Measurements from ENCODE around the gene COX20. TPM values are rescaled to one million over a fixed set of nuclear protein-coding genes. Genes with fewer than 3 reads are reported as not detected.

Gene COX20
- total RNA-seq, 1 experiment from 2014 or later = 50.0 TPM

DNA sequence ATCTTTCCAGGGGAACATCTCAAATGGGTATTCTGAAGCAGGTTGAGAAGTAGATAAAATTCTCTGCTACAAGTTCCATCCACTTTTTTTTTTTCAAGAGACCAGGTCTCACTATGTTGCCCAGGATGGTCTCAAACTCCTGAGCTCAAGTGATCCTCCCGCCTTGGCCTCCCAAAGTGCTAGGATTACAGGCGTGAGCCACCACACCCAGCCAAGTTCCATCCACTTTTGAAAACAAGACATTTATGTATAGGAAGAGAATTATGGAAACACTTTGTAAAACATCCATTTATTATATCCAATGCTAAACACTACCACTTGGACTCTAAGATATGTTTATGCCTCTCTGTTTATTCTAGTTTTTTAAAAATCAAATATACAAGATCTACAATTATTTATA, 15.4 kb downstream of the COX20 start:
- Histone ChIP-seq H3K36me3 (ENCODE audit: low read depth, low read length) (peaks cover 96% of the 10 kb centered on the region), H3F3A (ENCODE audit: low read length, unreplicated experiment) (peaks cover 4% of the 10 kb centered on the region), H3K9ac (ENCODE audit: low read length) (no peak overlapping the region), H3K27ac (ENCODE audit: low read length) (no peak overlapping the region), H2AFZ (ENCODE audit: low read length) (no peak overlapping the region), H3K4me1 (ENCODE audit: insufficient read depth, low read length) (no peaks in the 10 kb centered on the region), H3K9me3 (ENCODE audit: low read length) (no peaks in the 10 kb centered on the region), H3K4me2 (ENCODE audit: low read length) (no peak overlapping the region), H3K9me2 (replicated peaks; ENCODE audit: low read length) (no peaks in the 10 kb centered on the region), H3K79me2 (ENCODE audit: low read length) (peaks cover 42% of the 10 kb centered on the region), H4K20me1 (ENCODE audit: low read length) (peaks cover 35% of the 10 kb centered on the region), H3K27me3 (ENCODE audit: low read length) (no peaks in the 10 kb centered on the region), H3K4me3 (ENCODE audit: low read length) (no peak overlapping the region)
- no peak for DNase-seq
- intact Hi-C loops (cut with micrococcal nuclease) = no loop called here
- no TSS peak for BruUV-seq (replicated peaks)
- POLR2A ChIA-PET (ENCODE audit: unreplicated experiment) = no interaction called here
- ATAC-seq = no peak
- CTCF ChIA-PET = no interaction called here
- TF ChIP-seq EZH2 (IDR thresholded peaks at IDR 0.05; ENCODE audit: low read length, unreplicated experiment) (no peak), EZH2phosphoT487 (IDR thresholded peaks at IDR 0.05; ENCODE audit: borderline replicate concordance, low read length) (no peak)
- TF ChIP-seq, protein P1, sequence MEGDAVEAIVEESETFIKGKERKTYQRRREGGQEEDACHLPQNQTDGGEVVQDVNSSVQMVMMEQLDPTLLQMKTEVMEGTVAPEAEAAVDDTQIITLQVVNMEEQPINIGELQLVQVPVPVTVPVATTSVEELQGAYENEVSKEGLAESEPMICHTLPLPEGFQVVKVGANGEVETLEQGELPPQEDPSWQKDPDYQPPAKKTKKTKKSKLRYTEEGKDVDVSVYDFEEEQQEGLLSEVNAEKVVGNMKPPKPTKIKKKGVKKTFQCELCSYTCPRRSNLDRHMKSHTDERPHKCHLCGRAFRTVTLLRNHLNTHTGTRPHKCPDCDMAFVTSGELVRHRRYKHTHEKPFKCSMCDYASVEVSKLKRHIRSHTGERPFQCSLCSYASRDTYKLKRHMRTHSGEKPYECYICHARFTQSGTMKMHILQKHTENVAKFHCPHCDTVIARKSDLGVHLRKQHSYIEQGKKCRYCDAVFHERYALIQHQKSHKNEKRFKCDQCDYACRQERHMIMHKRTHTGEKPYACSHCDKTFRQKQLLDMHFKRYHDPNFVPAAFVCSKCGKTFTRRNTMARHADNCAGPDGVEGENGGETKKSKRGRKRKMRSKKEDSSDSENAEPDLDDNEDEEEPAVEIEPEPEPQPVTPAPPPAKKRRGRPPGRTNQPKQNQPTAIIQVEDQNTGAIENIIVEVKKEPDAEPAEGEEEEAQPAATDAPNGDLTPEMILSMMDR (conservative IDR thresholded peaks at IDR 0.05; ENCODE audit: low read depth, low read length) = no peak

DNA sequence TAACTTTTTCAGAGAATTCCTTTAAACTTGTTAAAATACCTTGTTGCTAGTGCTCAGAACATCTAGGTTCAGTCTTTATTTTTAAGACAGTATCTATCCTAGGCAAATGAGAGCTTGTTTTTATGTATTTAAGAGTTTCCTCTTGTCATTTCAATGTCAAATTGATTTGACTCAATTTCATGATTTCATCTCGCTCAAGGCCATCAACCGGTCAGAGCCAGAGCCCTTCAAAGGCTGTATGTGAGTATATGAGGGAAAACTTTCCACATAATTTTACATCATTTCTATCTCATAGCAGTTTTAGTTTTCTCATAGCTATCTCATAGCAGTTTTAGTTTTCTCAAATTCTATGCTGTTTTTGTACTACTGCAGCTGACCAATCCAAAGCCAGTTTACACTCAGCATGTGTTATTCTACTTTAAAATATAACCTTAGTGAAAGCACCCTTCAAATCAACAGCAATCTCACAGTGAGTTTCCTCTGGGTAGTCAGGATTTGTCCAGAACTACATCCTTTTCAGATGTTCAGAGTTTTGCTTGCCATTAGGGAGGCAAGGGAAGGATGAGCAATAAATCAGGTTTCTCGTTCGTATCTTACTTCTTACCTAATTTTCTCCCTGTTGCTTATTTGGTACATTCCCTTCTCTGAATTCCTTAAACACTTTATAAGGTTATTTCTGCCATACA, 16.2 kb downstream of the COX20 start:
- no peaks in the 10 kb centered on the region for H3K27me3 ChIP-seq (ENCODE audit: low read length)
- H3K4me3 ChIP-seq (ENCODE audit: low read length) = no peak overlapping the region
- no peak overlapping the region for H3K9ac ChIP-seq (ENCODE audit: low read length)
- H3K9me2 ChIP-seq (replicated peaks; ENCODE audit: low read length) = no peaks in the 10 kb centered on the region
- no peak for DNase-seq
- CTCF ChIA-PET = no interaction called here
- intact Hi-C loops (cut with micrococcal nuclease) = no loop called here
- peaks cover 4% of the 10 kb centered on the region for H3F3A ChIP-seq (ENCODE audit: low read length, unreplicated experiment)
- peaks cover 42% of the 10 kb centered on the region for H4K20me1 ChIP-seq (ENCODE audit: low read length)
- TF ChIP-seq, protein P1 (conservative IDR thresholded peaks at IDR 0.05; ENCODE audit: low read depth, low read length) = no peak
- TF ChIP-seq EZH2 (IDR thresholded peaks at IDR 0.05; ENCODE audit: low read length, unreplicated experiment) (no peak), EZH2phosphoT487 (IDR thresholded peaks at IDR 0.05; ENCODE audit: borderline replicate concordance, low read length) (no peak)
- no TSS peak for BruUV-seq (replicated peaks)
- POLR2A ChIA-PET (ENCODE audit: unreplicated experiment) = no interaction called here
- H3K79me2 ChIP-seq (ENCODE audit: low read length) = peaks cover 50% of the 10 kb centered on the region
- no peak overlapping the region for H3K4me2 ChIP-seq (ENCODE audit: low read length)
- H3K27ac ChIP-seq (ENCODE audit: low read length) = no peak overlapping the region
- peaks cover 98% of the 10 kb centered on the region for H3K36me3 ChIP-seq (ENCODE audit: low read depth, low read length)
- no peaks in the 10 kb centered on the region for H3K4me1 ChIP-seq (ENCODE audit: insufficient read depth, low read length)
- H2AFZ ChIP-seq (ENCODE audit: low read length) = no peak overlapping the region
- no peaks in the 10 kb centered on the region for H3K9me3 ChIP-seq (ENCODE audit: low read length)
- ATAC-seq = no peak

GRCh38 chr1:244852694-244853093, 17.2 kb downstream of the COX20 start:
- ChIA-PET CTCF (no interaction called here), POLR2A (ENCODE audit: unreplicated experiment) (no interaction called here)
- H3K4me1 ChIP-seq (ENCODE audit: insufficient read depth, low read length) = no peaks in the 10 kb centered on the region
- intact Hi-C loops (cut with micrococcal nuclease) = no loop called here
- no peaks in the 10 kb centered on the region for H3K9me3 ChIP-seq (ENCODE audit: low read length)
- ATAC-seq = no peak
- no peak overlapping the region for H3K4me2 ChIP-seq (ENCODE audit: low read length)
- peaks cover 4% of the 10 kb centered on the region for H3F3A ChIP-seq (ENCODE audit: low read length, unreplicated experiment)
- peaks cover 98% of the 10 kb centered on the region for H3K36me3 ChIP-seq (ENCODE audit: low read depth, low read length)
- no peak overlapping the region for H3K27ac ChIP-seq (ENCODE audit: low read length)
- H3K79me2 ChIP-seq (ENCODE audit: low read length) = peaks cover 60% of the 10 kb centered on the region
- H3K9ac ChIP-seq (ENCODE audit: low read length) = no peak overlapping the region
- no peak for DNase-seq
- H4K20me1 ChIP-seq (ENCODE audit: low read length) = peaks cover 52% of the 10 kb centered on the region
- no peak overlapping the region for H3K4me3 ChIP-seq (ENCODE audit: low read length)
- H3K9me2 ChIP-seq (replicated peaks; ENCODE audit: low read length) = no peaks in the 10 kb centered on the region
- H3K27me3 ChIP-seq (ENCODE audit: low read length) = no peaks in the 10 kb centered on the region
- TF ChIP-seq, protein P1 (conservative IDR thresholded peaks at IDR 0.05; ENCODE audit: low read depth, low read length) = no peak
- TF ChIP-seq EZH2phosphoT487 (IDR thresholded peaks at IDR 0.05; ENCODE audit: borderline replicate concordance, low read length) (no peak), EZH2 (IDR thresholded peaks at IDR 0.05; ENCODE audit: low read length, unreplicated experiment) (no peak)
- BruUV-seq (replicated peaks) = no TSS peak
- H2AFZ ChIP-seq (ENCODE audit: low read length) = no peak overlapping the region

Data from PC-3 (cell line).